GM19351 (cell line): ENCODE results near the gene GNG7.
"Not testable (repeated sequence)": the region's sequence is repeated elsewhere in the genome, so short reads cannot be mapped to it uniquely, and the experiment has no call there.

Experiments
- ATAC-seq: cut with Tn5 transposase; IDR thresholded peaks from one replicate; pipeline ENCODE4 v1.9.1; 2021; ENCODE audit warnings: mild to moderate bottlenecking, moderate library complexity; ENCODE audit not compliant: unreplicated experiment

GNG7 gene

DNA sequence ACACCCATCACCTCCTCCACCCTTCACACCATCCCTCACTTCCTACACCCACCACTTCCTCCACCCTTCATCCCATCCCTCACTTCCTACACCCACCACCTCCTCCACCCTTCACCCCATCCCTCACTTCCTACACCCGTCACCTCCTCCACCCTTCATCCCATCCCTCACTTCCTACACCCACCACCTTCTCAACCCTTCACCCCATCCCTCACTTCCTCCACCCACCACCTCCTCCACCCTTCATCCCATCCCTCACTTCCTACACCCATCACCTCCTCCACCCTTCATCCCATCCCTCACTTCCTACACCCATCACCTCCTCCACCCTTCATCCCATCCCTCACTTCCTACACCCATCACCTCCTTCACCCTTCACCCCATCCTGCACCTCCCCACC is 11.6 kb upstream of the GNG7 start:
- not testable (repeated sequence) for ATAC-seq

DNA sequence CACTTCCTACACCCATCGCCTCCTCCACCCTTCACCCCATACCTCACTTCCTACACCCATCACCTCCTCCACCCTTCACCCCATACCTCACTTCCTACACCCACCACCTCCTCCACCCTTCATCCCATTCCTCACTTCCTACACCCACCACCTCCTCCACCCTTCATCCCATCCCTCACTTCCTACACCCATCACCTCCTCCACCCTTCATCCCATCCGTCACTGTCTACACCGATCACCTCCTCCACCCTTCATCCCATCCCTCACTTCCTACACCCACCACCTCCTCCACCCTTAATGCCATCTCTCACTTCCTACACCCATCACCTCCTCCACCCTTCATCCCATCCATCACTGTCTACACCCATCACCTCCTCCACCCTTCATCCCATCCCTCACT is 10.7 kb upstream of the GNG7 start:
- ATAC-seq: not testable (repeated sequence)

DNA sequence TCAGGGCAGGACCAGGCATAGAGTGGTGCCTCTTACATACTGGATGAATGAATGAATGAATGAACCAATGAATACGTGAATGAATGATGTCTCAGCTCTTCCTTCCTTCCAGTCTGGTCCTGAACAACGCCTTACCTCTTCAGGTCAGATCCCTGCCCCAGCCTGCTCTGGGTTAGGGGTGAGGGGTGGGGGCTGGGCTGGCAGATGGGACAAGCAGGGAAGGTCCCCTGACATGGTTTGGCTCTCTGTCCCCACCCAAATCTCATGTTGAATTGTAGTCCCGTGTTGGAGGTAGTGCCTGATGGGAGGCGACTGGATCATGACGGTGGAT is 9.3 kb upstream of the GNG7 start:
- no peak for ATAC-seq

DNA sequence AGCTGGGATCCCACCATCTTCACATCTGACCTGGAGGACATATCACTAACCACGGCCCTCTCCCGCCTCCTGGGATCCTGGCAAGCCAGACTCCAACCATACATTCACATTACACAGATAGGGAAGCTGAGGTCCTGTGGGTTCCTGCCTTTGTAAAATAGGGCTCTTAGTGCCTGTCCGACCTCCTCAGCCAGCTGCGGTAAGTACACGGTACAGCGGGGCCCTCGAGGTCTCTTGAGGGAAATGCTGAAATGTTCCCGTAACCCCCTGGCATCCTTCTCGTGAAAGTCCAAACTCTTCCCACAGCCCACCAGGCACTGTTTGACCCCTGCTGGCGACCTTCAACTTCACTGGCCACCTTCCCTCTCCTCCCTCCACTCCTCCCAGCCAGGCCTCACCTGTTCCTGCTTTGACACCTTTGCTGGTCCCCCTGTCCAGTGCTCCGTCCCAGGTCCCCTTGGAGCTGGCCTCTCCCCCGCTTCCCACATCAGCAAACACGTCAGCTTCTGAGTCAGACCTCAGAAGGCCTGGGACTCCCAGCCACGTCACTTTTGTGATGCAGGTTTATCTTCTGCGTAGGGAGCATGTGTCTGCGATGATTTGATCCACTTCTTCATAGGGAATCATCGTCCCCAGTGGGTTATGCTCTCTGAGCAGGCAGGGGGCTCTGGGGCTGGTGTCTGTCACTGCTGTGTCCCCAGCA is 8.8 kb upstream of the GNG7 start:
- no peak for ATAC-seq

DNA sequence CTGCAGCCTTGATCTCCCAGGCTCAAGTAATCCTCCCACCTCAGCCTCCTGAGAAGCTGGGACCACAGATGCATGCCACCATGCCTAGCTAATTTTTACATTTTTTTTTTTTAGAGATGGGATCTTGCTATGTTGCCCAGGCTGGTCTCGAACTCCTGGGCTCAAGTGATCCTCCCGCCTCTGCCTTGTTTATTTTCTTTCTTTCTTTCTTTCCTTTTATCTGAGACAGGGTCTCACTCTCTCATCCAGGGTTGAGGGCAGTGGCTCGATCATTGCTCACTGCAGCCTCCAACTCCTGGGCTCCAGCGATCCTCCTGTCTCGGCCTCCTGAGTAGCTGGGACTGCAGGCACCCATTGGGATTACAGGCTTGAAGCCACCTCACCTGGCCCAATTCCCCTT is 3.8 kb upstream of the GNG7 start:
- no peak for ATAC-seq

DNA sequence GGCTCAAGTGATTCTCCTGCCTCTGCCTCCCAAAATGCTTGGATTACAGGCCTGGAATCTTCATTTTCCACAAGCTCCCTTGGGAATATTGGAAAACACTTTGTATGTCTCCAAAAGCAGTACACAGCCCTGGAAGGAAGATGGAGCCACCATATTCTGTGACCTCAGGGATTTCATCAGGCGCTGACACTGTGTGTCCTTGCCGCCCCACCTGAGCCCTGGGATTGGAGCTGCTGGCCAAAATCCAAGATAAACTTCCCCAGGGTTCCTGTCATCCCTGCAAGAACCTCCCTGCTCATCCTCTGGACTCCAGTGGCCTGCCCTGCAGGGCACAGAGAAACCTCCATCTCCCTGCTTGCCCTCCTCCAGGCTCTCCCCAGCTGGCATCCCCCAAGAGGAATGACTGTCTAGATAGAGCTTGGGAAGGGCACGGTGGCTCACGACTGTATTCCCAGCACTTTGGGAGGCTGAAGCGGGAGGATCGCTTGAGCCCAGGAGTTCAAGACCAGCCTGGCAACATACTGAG is 1.3 kb upstream of the GNG7 start:
- no peak for ATAC-seq

DNA sequence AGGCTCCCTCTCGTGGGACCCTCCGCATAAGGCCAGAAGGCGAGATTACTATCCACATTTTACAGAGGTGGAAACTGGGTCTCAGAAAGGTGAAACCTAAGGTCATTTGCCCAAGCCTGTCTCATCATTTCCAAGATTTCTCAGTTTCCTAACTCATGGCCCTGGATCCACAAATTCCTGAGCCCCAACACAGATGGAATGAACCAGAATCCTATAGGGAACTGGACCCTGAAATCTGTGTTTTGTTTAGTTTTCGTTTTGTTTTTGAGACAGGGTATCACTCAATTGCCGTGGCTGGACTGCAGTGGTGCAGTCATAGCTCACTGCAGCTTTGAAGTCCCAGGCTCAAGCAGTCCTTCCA is 563 bp upstream of the GNG7 start:
- ATAC-seq: no peak

DNA sequence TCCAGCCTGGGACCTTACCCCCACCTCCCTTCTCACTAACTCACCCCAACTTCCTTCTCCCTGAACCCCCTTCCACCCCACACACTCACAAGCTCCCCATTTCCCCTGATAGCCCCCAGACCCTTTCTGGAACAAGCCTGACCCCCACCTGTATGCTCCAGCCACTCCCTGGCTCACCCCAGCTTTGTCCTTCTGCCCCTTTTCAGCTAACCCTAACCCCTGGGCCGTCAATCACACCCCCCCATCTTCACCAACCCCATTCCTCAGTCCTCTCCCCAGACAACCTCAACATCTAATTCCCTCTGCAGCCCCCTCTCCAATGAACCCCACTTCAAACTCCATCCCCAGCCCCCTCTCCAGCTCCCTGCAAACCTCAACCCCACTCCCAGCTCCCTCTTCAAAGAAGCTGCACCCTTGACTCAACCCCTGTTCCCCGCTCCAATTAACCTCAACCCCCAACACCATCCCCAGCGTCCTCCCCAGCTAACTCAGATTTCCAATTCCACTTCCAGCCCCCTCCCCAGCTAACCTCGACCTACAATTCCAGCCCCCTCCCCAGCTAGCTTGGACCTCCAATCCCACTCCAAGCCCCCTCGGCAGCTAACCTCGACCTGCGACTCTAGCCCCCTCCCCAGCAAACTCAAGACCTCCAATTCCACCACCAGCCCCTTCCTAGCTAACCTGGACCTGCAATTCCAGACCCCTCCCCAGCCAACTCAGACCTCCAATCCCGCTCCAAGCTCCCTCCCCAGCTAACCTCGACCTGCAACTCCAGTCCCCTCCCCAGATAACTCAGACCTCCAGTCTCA is 929 bp downstream of the GNG7 start:
- no peak for ATAC-seq

DNA sequence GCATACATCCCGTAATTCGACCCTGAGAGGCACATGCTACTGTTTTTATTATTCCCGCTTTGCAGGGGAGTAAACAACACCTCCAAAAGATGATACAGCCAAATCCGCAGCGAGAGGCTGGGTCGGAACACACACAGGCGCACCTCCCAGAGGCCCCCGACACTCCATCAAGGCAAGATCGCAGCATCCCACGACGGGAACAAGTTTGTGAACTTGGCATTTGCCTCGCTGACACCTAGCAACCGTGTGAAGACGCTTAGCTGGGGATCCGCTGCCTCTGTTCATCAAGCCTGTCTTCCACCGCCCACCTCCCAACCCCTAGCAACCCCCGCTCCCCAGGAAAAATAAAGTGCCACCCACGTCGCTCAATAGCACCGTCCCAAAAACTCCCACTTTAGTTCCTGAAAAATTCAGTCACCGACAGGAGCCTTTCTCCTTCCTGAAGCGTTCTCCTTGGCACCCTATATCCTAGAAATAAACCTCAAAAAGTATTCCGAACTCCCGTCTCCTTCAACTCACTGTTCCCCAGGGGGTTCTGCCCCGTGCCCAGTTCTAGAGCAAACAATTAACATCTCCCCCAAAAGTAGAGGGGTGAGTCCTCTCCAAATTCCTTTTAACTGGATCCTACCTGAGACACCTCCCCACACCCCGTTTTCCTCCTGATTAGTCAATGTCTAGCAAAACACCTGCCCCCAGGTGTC is 1.7 kb downstream of the GNG7 start:
- ATAC-seq: no peak

DNA sequence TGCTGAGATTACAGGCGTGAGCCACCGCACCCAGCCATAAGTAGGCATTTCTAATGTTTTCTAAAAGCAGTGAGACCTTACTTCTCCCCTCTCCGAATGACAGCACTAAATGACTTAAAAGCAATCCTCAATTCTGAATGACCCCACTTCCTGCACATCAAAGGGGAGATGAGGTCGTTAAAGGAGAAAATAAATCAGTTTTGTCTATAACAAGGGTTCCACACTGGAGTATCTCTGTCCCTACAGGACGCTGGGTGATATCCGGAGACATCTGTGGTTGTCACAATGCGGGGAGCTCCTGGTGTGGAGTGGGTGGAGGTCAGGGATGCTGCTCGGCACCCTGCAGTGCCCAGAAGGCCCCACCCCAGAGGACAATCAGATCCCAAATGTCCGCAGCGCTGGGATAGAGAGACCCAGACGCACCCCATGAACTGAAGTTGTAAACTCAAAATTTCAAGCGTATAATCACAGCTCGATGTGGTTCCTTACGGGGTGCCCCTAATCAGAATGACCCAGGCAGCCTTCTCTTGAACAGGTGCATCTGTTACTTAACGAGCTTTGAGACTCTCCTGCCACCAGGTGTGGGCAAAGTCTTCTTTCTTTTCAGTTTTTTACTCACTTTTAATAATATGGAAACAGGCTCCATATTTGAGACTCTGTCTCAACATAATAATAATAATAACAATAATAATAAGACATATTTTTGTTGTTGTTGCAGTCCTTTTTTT is 2.9 kb downstream of the GNG7 start:
- no peak for ATAC-seq

DNA sequence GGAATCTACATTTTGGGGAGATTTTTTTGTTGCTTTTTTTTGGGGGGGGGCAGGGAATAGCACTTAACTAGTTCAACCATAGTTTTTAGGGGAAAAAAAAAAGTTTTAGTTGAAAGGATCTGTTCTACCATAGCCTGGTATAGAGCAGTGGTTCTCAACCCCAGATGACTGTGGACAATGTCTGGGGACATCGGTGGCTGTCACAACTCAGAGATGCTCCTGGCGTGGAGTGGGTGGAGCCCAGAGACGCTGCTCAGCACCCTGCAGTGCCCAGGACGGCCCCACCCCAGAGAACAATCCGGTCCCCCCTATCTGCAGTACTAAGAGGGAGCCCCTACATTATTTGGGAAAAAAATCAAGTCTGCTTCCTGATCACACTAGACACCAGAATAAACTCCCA is 8.3 kb downstream of the GNG7 start:
- no peak for ATAC-seq

DNA sequence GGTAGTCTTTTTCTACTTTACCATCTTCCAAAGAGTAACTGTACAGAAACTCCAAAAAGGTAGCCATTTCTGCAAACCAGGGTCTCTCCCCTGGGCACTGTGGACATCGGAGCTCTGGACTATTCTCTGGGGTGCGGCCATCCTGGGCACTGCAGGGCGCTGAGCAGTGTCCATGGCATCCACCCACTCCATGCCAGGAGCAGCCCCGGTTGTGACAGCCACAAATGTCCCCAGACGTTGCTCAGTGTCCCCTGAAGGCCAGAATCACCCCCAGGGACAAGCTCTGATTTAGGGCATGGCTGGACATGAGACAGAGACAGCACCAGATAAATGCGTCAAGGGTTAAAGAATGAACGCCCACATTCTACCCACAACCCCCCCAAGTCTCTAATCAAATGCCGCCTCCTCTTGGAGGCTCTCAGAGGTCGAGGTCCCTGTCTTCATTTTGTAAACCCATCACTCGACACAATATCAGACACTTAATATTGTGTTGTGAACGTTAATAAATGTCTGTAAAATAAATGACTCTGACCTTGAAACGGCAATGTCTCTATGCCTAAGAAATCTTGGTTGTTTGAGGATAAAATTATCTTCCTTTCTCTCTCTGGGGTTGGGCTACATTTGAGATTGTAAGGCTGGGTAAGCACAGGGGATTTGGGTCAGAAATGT is 8.9 kb downstream of the GNG7 start:
- no peak for ATAC-seq

DNA sequence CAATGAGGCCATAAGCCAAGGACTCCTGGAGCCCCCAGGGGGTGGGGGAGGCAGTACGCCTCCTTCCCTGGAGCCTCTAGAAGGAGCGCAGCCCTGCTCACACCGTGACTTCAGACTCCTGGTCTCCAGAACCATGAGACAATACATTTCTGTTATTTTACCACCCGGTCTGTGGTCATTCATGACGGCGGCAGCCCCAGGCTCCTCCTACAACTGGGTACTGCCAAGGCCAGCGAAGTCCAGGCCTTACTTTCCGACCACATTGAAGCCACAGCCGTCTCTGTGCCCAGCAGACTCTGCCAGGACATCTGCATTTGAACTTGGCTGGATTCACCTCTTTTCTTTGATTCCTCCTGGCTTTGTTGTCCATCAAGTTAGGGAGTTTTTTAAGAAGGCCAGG is 10.5 kb downstream of the GNG7 start:
- ATAC-seq: no peak

DNA sequence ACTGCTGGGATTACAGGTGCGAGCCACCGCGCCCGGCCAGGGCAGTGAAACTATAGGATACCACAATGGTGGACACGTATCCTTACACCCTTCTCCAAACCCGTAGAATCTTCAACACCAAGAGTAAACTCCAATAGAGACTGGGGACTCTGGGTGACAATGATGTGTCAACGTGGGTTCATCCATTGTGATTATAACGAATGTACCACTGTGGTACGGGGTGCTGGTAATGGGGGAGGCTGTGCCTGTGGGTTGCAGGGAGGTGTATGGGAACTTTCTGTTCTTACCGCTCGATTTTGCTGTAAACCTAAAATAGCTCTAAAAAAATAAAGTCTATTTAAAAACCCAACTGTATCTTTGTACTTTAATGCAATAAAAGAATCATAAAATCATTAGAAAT is 11.6 kb downstream of the GNG7 start:
- ATAC-seq: no peak

DNA sequence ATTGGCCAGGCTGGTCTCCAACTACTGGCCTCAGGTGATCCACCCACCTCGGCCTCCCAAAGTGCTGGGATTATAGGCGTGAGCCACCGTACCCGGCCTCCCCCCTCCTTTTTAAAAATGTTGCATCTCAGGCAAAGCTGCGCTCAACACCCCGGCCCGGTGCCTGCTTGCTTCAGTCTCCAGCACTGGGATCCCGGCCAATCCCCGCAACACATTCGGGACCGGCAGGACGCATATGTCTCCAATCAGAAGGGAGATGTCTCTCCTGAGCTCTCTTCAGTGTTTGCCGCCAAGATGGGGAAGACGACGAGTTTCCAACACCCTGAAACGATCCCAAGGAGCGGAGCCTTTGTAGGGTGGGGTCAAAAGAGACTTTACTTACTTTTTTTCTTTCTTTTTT is 16.1 kb downstream of the GNG7 start:
- no peak for ATAC-seq

DNA sequence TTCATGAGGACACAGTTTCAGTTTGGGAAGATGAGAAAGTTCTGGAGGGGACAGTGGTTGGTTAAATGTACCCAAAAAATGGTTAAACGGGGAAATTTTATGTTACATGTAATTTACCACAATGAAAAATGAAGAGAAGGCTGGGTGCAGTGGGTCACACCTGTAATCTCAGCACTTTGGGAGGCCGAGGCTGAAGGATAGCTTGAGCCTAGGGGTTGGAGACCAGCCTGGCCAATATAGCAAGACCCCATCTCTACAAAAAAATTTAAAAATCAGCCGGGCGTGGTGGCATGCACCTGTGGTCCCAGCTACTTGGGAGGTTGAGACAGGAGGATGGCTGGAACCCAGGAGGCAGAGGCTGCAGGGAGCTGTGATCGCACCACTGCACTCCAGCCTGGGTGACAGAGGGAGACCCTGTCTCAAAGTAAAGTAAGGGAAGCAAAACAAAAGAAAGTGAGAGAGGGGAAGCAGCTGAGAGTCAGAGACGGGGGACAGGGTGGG is 17.2 kb downstream of the GNG7 start:
- no peak for ATAC-seq

DNA sequence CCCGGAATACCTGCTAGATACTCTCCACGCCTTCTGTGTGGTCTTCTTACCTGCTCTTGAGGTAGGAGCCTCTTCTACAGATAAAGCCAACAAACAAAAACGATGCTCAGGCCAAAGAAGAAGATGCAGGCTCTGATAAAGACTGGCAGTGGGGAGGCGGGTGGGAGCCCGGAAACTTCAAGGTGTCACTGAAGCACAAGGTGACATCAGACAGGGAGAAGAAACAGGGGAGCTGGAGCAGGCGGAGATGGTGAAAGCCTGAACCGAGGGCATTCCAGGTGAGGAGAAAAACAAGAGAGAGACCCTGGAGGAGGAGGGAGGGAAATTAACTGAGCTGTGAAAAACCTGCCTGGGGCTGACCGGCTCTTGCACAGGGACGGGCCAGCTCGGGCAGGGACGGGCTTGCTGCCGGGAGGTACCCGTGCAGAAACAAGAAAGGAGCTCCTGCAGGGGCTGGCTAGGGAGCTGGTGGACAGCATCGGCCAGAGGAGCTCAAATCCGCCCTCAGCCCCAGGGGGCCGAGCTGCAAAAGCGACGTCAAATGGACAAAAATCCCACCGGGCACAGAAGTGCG is 19.0 kb downstream of the GNG7 start:
- ATAC-seq: no peak

DNA sequence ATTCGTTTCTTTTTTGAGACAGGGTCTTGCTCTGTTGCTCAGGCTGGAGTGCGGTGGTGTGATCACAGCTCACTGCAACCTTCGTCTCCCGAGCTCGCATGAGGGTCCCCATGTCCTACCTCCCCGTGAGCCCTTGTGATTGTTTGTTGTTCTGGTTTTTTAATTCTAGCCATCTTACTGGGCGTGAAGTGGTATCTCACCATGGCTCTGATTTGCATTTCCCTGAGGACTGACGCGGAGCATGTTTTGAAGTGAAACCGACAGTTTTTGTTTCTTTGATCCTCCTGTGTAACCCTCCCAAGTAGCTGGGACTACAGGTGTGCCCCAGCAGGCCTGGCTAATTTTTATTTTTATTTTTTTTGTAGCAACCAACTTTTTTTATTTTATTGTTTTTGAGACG is 21.7 kb downstream of the GNG7 start:
- ATAC-seq: no peak

DNA sequence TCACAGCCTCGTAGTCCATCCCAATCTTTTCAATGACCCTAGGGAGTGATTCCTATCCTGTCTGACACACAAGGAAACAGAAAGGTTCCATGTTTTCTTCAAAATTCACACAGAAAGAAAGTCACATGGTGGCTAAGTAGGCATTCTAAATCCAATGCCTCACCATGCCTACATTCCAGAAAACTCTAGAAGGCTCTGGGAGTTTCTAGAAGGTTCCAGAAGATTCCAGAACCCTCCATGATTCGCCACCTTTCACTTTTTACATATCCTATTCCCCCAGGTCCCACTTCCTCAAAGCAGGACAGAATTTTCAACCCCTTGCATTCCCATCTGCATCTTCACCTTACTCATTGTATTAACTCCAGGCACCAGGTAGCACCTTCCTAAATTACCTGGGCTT is 23.1 kb downstream of the GNG7 start:
- ATAC-seq: no peak

DNA sequence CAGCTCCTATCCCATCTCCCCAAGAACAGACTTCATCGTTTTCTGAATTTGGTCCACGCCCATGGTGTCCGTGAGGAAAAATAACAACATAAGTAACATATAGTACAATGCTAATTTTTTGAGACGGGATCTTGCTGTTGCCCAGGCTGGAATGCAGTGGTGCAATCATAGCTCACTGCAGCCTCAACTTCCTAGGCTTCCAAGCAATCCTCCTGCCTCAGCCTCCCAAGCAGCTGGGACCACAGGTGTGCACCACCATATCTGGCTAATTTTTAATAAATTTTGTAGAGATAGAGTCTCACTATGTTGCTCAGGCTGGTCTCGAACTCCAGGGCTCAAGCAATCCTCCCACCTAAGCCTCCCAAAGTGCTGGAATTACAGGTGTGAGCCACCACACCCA is 23.5 kb downstream of the GNG7 start:
- ATAC-seq: not testable (repeated sequence)
